Upper lobe of left lung (tissue), 6 donors: ENCODE data around the gene TRIM66. TPM values are rescaled to one million over a fixed set of nuclear protein-coding genes. Genes with fewer than 3 reads are reported as not detected.
A peak's percentile ranks its signal among the peaks of the same experiment; 100 is the strongest.

ENCODE experiments used
- ATAC-seq, 2 donors: fragments of 200-7000 bp; cut with Tn5 transposase; one replicate each; pipeline ENCODE4 v1.9.1; 2022; ENCODE audit warnings: mild to moderate bottlenecking in 2 of 2, moderate library complexity in 2 of 2; ENCODE audit not compliant: low FRiP score in 2 of 2
- DNase-seq, 2 donors: peaks; one replicate each; pipeline ENCODE4 v3.0.0-alpha.2; 2019 to 2020
- H3K27ac ChIP-seq, 4 donors: fragments of 200-600 bp; sonication (generic); one replicate each; pipeline ENCODE4 v1.5.1; 2016 to 2019
- H3K27me3 ChIP-seq, 4 donors: fragments of 200-600 bp; sonication (generic); one replicate each; pipeline ENCODE4 v1.5.1; 2017 to 2019
- H3K36me3 ChIP-seq, 4 donors: fragments of 200-600 bp; sonication (generic); one replicate each; pipeline ENCODE4 v1.5.1; 2016 to 2019
- H3K4me1 ChIP-seq, 4 donors: fragments of 200-600 bp; sonication (generic); one replicate each; pipeline ENCODE4 v1.5.1; 2018 to 2019
- H3K4me3 ChIP-seq, 4 donors: fragments of 200-600 bp; sonication (generic); one replicate each; pipeline ENCODE4 v1.5.1; 2017 to 2019; ENCODE audit warnings: mild to moderate bottlenecking in 2 of 4, moderate library complexity in 1 of 4
- H3K9me3 ChIP-seq, 4 donors: fragments of 200-600 bp; sonication (generic); one replicate each; pipeline ENCODE4 v1.5.1; 2018 to 2019
- EP300 ChIP-seq, 4 donors: sonication (generic); formaldehyde crosslinking; IDR thresholded peaks; one replicate each; pipeline ENCODE4 v1.5.1; 2017; ENCODE audit warnings: antibody characterized with exemption in 4 of 4, control low read depth in 2 of 4
- POLR2A ChIP-seq, 4 donors: fragments of 450-650 bp; IDR thresholded peaks; one replicate each; pipeline ENCODE4 v1.5.1; 2016 to 2017; ENCODE audit warnings: antibody characterized with exemption in 4 of 4, mild to moderate bottlenecking in 2 of 4
- POLR2AphosphoS5 ChIP-seq, 2 donors: sonication (generic); formaldehyde crosslinking; IDR thresholded peaks; one replicate each; pipeline ENCODE4 v1.5.1; 2017; ENCODE audit warnings: antibody characterized with exemption in 2 of 2
- WGBS, 2 donors: methylation state at CpG; one replicate each; pipeline ENCODE4 v1.1.5; 2017 to 2018; 5-methylcytosine and 5-hydroxymethylcytosine counted together
- total RNA-seq, 6 donors: library from RNA; depleted of rRNA in 4 of 6; stranded (reverse); fragments of >200 nt in 4 of 6; gene quantifications; one replicate each; pipeline versions ENCODE4 v1.1.0 to v1.2.1, GENCODE V29; 2016 to 2021
- TF ChIP-seq, protein P1 (sequence below), 6 experiments: fragments of 450-650 bp in 4 of 6; fragments of 200-600 bp in 2 of 6; sonication (generic) in 2 of 6; IDR thresholded peaks; one replicate each; pipeline ENCODE4 v1.5.1; 2016 to 2019; ENCODE audit warnings: antibody characterized with exemption in 6 of 6
- donor health status: DM: no; HTN: no; CAD: no; lungs with moderate emphysema.
- donor health status: DM: no; HTN: yes; CAD: no; lungs with severe emphysema.

Gene TRIM66
- total RNA-seq, 6 donors from 2014 or later, result 4.9 to 126 (median 11.2) TPM

DNA sequence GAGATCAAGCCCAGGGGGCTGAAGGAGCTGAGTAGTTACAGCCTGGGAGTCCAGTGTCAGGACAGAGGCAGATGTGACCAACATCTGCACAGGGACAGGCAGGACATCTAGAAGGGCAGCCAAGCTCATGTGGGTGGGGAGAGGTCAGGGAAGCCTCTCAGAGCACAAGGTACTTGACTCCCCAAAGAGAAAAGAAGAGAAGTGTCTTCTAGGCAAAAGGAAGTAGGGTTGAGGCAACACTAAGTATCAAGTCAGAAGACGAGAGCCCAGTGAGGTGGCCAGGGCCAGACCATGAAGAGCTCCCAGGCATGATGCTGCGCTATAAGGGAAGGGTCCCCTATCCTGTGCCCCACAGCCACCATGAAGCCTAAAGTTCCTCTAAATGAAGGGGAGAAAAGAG lies 21.7 kb upstream of the TRIM66 start:
- Histone ChIP-seq H3K9me3 (no peaks in the 10 kb centered on the region), H3K4me1 (peaks cover 0 to 7% (median 3%) of the 10 kb centered on the region in 4 donors), H3K4me3 (no peak overlapping the region), H3K27me3 (no peaks in the 10 kb centered on the region), H3K36me3 (peaks cover 2 to 77% (median 52%) of the 10 kb centered on the region in 4 donors), H3K27ac (no peak overlapping the region)
- no peak for ATAC-seq
- DNase-seq, result no peak
- 85 to 88% methylated on average over 2 of the region's 2 CpGs for WGBS, 2 donors
- TF ChIP-seq EP300 (IDR thresholded peaks at IDR 0.05) (no peak), POLR2A (IDR thresholded peaks at IDR 0.05) (no peak), POLR2AphosphoS5 (IDR thresholded peaks at IDR 0.05) (no peak)
- TF ChIP-seq, protein P1, sequence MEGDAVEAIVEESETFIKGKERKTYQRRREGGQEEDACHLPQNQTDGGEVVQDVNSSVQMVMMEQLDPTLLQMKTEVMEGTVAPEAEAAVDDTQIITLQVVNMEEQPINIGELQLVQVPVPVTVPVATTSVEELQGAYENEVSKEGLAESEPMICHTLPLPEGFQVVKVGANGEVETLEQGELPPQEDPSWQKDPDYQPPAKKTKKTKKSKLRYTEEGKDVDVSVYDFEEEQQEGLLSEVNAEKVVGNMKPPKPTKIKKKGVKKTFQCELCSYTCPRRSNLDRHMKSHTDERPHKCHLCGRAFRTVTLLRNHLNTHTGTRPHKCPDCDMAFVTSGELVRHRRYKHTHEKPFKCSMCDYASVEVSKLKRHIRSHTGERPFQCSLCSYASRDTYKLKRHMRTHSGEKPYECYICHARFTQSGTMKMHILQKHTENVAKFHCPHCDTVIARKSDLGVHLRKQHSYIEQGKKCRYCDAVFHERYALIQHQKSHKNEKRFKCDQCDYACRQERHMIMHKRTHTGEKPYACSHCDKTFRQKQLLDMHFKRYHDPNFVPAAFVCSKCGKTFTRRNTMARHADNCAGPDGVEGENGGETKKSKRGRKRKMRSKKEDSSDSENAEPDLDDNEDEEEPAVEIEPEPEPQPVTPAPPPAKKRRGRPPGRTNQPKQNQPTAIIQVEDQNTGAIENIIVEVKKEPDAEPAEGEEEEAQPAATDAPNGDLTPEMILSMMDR (IDR thresholded peaks at IDR 0.05), result no peak

DNA sequence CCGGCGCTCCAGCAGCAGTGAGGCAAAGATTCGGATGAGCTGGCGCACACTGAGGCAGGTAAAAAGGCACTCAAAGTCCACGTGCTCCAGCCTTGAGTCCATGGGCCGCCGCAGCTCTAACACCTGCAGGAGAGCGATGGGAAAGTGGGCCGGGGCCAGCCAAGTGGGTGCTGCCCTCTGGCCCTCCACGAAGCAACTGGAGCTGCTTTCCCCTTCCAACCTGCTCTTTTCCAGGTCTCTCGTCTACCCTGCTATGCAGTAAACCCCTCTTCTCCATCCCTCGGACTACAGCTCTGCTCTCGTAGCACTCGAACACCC lies 20.1 kb upstream of the TRIM66 start:
- H3K27ac ChIP-seq, result no peak overlapping the region
- ATAC-seq, result no peak
- H3K9me3 ChIP-seq, result no peaks in the 10 kb centered on the region
- 90 to 93% methylated on average over 8 to 14 of the region's 14 CpGs for WGBS, 2 donors
- H3K4me3 ChIP-seq, result no peak overlapping the region
- no peaks in the 10 kb centered on the region for H3K27me3 ChIP-seq
- peaks cover 2 to 85% (median 57%) of the 10 kb centered on the region in 4 donors for H3K36me3 ChIP-seq
- H3K4me1 ChIP-seq, result peaks cover 0 to 7% (median 2%) of the 10 kb centered on the region in 4 donors
- no peak for TF ChIP-seq POLR2AphosphoS5 (IDR thresholded peaks at IDR 0.05)
- no peak for TF ChIP-seq POLR2A (IDR thresholded peaks at IDR 0.05)
- TF ChIP-seq, protein P1 (IDR thresholded peaks at IDR 0.05), result no peak
- TF ChIP-seq EP300 (IDR thresholded peaks at IDR 0.05), result no peak
- no peak for DNase-seq

DNA sequence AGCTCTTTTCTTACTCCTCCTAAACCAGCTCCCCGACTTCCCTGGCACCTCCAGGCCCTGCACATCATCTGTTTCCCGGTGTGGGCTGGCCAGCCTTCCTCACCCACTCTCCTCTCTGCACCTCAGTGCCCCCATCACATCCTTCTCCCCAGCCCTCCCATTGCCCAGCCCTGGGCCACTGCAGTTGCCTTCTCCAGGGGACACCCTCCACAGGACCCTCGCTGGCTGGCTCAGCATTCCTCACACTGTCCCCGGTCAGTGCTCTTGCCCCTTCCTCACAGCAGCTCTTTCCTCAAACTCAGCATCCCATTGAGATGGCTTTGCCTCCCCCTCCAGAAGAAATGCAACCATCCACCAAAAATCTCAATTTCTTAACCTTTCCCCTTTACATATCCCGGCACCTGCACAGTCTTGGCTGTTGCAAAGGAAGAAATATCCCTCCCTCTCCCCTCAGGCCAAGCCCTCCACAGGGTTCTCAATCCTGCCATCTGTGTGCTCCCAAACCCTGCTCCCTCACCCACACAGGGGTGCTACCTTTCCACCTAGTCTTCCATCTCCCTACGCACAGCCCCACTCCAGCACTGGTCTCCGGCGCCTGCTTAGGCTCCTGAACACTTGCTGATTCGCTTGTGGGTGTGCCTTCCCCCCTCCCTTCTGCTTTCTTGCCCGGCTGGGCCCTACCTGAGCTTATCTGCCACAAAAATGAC lies 19.6 kb upstream of the TRIM66 start:
- Histone ChIP-seq H3K4me1 (peaks cover 0 to 7% (median 2%) of the 10 kb centered on the region in 4 donors), H3K4me3 (no peak overlapping the region), H3K27me3 (no peaks in the 10 kb centered on the region), H3K27ac (no peak overlapping the region), H3K36me3 (peaks cover 3 to 85% (median 57%) of the 10 kb centered on the region in 4 donors), H3K9me3 (no peaks in the 10 kb centered on the region)
- TF ChIP-seq, protein P1 (IDR thresholded peaks at IDR 0.05), result no peak
- TF ChIP-seq POLR2A (IDR thresholded peaks at IDR 0.05), result no peak
- WGBS, 2 donors, result 94 to 96% methylated on average over 10 of the region's 10 CpGs
- ATAC-seq (no peak), DNase-seq (no peak)

DNA sequence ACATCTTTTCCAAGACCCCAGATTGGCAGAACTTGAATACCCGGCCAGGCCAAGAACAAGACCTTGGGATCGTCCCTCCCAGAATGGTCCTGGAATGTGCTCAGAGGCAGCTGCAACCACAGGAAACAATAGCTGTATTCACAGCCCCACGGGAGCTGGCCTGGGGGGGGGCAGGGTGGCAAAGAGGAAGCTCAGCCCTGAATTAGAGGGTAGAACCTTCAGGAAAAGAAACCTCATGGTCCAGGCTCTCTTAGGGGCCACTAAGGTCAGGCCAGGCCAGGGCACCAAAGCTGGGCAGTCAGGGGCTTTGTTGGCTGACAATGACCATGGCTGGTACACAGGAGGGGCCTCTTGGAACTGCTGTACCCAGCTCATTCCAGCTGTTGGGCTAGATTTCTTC lies 17.4 kb upstream of the TRIM66 start:
- peak overlapping the region in 2 of 4 donors; percentile 33 to 39 for H3K27ac ChIP-seq
- WGBS, 2 donors, result 17 to 55% methylated on average over 1 to 3 of the region's 3 CpGs
- TF ChIP-seq EP300 (IDR thresholded peaks at IDR 0.05), result no peak
- no peak for TF ChIP-seq POLR2A (IDR thresholded peaks at IDR 0.05)
- TF ChIP-seq POLR2AphosphoS5 (IDR thresholded peaks at IDR 0.05), result no peak
- TF ChIP-seq, protein P1 (IDR thresholded peaks at IDR 0.05), result no peak
- ATAC-seq (no peak), DNase-seq (no peak)
- H3K27me3 ChIP-seq, result no peaks in the 10 kb centered on the region
- H3K4me1 ChIP-seq, result peaks cover 0 to 7% (median 0%) of the 10 kb centered on the region in 4 donors
- peaks cover 11 to 89% (median 63%) of the 10 kb centered on the region in 4 donors for H3K36me3 ChIP-seq
- no peak overlapping the region for H3K4me3 ChIP-seq
- no peaks in the 10 kb centered on the region for H3K9me3 ChIP-seq

DNA sequence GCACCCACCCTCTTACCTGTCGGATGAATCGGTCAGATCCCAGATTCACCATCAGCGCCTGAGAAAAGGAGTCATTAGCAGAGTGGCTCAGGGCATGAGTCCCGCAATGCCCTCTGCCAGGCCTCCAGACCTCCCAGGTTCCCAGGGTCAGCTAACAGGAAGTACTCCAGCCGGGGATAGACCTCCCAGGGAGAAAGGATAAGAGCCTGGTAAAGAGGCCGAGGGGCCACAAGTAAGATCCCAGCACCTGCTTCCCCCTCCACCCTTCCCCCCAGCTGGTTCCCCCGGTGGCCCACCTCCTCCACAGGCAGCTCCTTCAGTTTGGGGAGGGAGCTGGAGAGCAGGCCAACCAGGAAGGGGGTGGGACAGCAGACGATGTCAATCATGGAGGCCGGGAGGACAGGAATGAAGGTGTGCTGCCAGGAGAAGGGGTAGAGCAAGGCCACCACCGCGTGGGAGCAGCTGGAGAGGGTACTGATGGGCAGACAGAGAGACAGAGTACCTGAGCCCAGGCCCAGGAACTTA lies 16.5 kb upstream of the TRIM66 start:
- no peak overlapping the region for H3K4me3 ChIP-seq
- H3K27ac ChIP-seq, result peak overlapping the region in 1 of 4 donors; percentile 39
- TF ChIP-seq, protein P1 (IDR thresholded peaks at IDR 0.05), result no peak
- no peak for TF ChIP-seq POLR2AphosphoS5 (IDR thresholded peaks at IDR 0.05)
- no peak for TF ChIP-seq POLR2A (IDR thresholded peaks at IDR 0.05)
- TF ChIP-seq EP300 (IDR thresholded peaks at IDR 0.05), result no peak
- H3K4me1 ChIP-seq, result peaks cover 0 to 7% (median 0%) of the 10 kb centered on the region in 4 donors
- 79% methylated on average over 8 to 11 of the region's 11 CpGs for WGBS, 2 donors
- H3K27me3 ChIP-seq, result no peaks in the 10 kb centered on the region
- no peak for ATAC-seq
- H3K9me3 ChIP-seq, result no peaks in the 10 kb centered on the region
- peaks cover 11 to 90% (median 69%) of the 10 kb centered on the region in 4 donors for H3K36me3 ChIP-seq
- DNase-seq, result no peak
